ENCODE measurements around the gene C16orf92. TPM values are rescaled to one million over a fixed set of nuclear protein-coding genes. Genes with fewer than 3 reads are reported as not detected.

C16orf92 gene
- total RNA-seq, 4 donors from 2014 or later, result not detected

DNA sequence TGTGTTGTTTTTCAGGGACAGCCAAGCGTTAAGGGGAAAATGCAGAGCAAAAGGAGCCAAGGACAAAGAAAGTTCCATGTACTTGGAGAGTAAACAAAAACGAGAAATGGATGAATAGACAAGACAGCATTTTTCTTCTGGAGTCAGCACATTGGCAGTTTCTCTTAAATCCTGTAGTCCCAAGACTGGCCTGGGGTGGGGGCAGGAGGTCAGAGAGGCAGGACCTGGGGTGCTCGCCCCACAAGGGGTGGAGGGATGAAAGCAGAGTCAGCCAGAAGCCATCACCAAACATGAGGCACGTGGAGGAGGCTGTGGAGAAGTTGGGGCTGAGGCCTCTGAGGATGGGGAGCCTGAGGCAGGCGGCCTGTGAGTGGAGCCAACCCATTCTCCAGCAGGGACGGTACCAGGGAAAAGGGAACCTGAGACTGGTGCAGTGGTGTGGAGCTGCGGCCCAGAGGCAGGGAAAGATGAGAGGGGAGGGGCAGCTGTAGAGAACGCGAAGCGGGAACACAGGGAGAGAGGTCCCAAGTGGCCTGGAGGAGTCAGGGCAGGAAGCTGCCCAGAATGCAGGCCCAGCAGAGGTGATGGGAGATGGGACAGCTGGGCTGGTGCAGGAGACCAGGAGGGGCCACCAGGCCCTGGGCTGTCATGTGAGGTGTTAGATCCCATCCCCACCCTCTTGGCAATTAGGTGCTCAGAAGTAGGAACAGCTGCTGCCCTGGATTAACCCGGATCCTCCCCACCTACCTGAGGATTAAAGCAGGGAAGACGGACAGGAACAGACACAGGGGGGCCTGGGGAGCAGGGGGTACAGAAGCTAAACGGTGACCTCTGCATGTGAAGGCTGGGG is 4.8 kb downstream of the C16orf92 start:
- Histone ChIP-seq H3K27ac (no peak overlapping the region), H3K36me3 (no peaks in the 10 kb centered on the region), H3K4me1 (peaks cover 0 to 5% of the 10 kb centered on the region in 2 donors), H3K9me3 (no peaks in the 10 kb centered on the region), H3K4me3 (replicated peaks in 1 of 3) (no peak overlapping the region), H3K27me3 (peaks cover 14% of the 10 kb centered on the region)
- TF ChIP-seq, protein P1, sequence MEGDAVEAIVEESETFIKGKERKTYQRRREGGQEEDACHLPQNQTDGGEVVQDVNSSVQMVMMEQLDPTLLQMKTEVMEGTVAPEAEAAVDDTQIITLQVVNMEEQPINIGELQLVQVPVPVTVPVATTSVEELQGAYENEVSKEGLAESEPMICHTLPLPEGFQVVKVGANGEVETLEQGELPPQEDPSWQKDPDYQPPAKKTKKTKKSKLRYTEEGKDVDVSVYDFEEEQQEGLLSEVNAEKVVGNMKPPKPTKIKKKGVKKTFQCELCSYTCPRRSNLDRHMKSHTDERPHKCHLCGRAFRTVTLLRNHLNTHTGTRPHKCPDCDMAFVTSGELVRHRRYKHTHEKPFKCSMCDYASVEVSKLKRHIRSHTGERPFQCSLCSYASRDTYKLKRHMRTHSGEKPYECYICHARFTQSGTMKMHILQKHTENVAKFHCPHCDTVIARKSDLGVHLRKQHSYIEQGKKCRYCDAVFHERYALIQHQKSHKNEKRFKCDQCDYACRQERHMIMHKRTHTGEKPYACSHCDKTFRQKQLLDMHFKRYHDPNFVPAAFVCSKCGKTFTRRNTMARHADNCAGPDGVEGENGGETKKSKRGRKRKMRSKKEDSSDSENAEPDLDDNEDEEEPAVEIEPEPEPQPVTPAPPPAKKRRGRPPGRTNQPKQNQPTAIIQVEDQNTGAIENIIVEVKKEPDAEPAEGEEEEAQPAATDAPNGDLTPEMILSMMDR (IDR thresholded peaks at IDR 0.05), result no peak
- no peak for TF ChIP-seq POLR2A (IDR thresholded peaks at IDR 0.05)
- DNase-seq, result no peak
- intact Hi-C loops (cut with DNase I), result loop anchor here (10.0 kb wide), 1 partner anchor 193 kb away; no protein-coding TSS in a partner anchor
- 45 to 52% methylated on average over 12 to 13 of the region's 13 CpGs for WGBS, 2 donors

- Histone ChIP-seq H3K27me3 (peaks cover 15% of the 10 kb centered on the region), H3K27ac (no peak overlapping the region), H3K9me3 (no peaks in the 10 kb centered on the region), H3K4me1 (peaks cover 0 to 5% of the 10 kb centered on the region in 2 donors), H3K36me3 (no peaks in the 10 kb centered on the region), H3K4me3 (replicated peaks in 1 of 3) (no peak overlapping the region)
- DNase-seq, result peak; percentile 27 to 31
- intact Hi-C loops (cut with DNase I), result loop anchor here (10.0 kb wide), 1 partner anchor 194 kb away; no protein-coding TSS in a partner anchor
- no peak for TF ChIP-seq POLR2A (IDR thresholded peaks at IDR 0.05)
- TF ChIP-seq, protein P1 (IDR thresholded peaks at IDR 0.05), result no peak
- WGBS, 2 donors, result 13 to 14% methylated on average over 12 to 15 of the region's 18 CpGs
Observed at GRCh38 chr16:30028438-30029076, 5.6 kb downstream of the C16orf92 start.

GRCh38 chr16:30030011-30030685 is 7.2 kb downstream of the C16orf92 start:
- intact Hi-C loops (cut with DNase I), result no loop called here
- no peaks in the 10 kb centered on the region for H3K9me3 ChIP-seq
- peaks cover 15% of the 10 kb centered on the region for H3K27me3 ChIP-seq
- H3K27ac ChIP-seq, result no peak overlapping the region
- DNase-seq, result no peak
- H3K4me1 ChIP-seq, result peaks cover 0 to 5% of the 10 kb centered on the region in 2 donors
- no peak overlapping the region for H3K4me3 ChIP-seq (replicated peaks in 1 of 3)
- 20 to 21% methylated on average over 23 of the region's 23 CpGs for WGBS, 2 donors
- no peaks in the 10 kb centered on the region for H3K36me3 ChIP-seq
- TF ChIP-seq, protein P1 (IDR thresholded peaks at IDR 0.05), result no peak
- TF ChIP-seq POLR2A (IDR thresholded peaks at IDR 0.05), result no peak

GRCh38 chr16:30030841-30031413 is 7.9 kb downstream of the C16orf92 start, which contains the start of gene TLCD3B:
TSS of gene TLCD3B (minus strand) at chr16:30031271. CDS start at chr16:30030527, 744 bp downstream.
- no peak within 1 kb of the TSS for H3K4me3 ChIP-seq (replicated peaks in 1 of 3)
- no peak for DNase-seq
- H3K36me3 ChIP-seq, result no peaks in the 10 kb centered on the region
- no peak for TF ChIP-seq POLR2A (IDR thresholded peaks at IDR 0.05)
- TF ChIP-seq, protein P1 (IDR thresholded peaks at IDR 0.05), result no peak
- H3K27me3 ChIP-seq, result peaks cover 15% of the 10 kb centered on the region
- intact Hi-C loops (cut with DNase I), result no loop called here
- peaks cover 0 to 5% of the 10 kb centered on the region in 2 donors for H3K4me1 ChIP-seq
- 2% methylated on average over 21 to 27 of the region's 27 CpGs for WGBS, 2 donors
- no peak within 1 kb of the TSS for H3K27ac ChIP-seq
- H3K9me3 ChIP-seq, result no peaks in the 10 kb centered on the region
